Skeletal muscle tissue (tissue), 4 donors: ENCODE measurements around the gene CCNQ. TPM values are rescaled to one million over a fixed set of nuclear protein-coding genes. Genes with fewer than 3 reads are reported as not detected.
A peak's percentile ranks its signal among the peaks of the same experiment; 100 is the strongest.

ENCODE experiments used
- H3K27ac ChIP-seq: one replicate; pipeline ENCODE4 v1.7.0; 2013; ENCODE audit warnings: mild to moderate bottlenecking, low read depth, low read length, inconsistent platforms
- H3K27me3 ChIP-seq, 3 donors: one replicate each; pipeline ENCODE4 v1.7.0; 2013; ENCODE audit warnings: low read length in 3 of 3; ENCODE audit not compliant: control insufficient read depth in 3 of 3, insufficient read depth in 3 of 3
- H3K36me3 ChIP-seq, 3 donors: one replicate each; pipeline ENCODE4 v1.7.0; 2013; ENCODE audit warnings: low read length in 3 of 3; ENCODE audit not compliant: control insufficient read depth in 3 of 3, insufficient read depth in 3 of 3
- H3K4me1 ChIP-seq, 3 donors: one replicate each; pipeline ENCODE4 v1.7.0; 2013; ENCODE audit warnings: low read length in 3 of 3, mild to moderate bottlenecking in 3 of 3; ENCODE audit not compliant: control insufficient read depth in 3 of 3, insufficient read depth in 3 of 3
- H3K4me3 ChIP-seq, 3 donors: one replicate each; pipeline ENCODE4 v1.7.0; 2013; ENCODE audit warnings: low read length in 3 of 3
- H3K9ac ChIP-seq, 3 donors: one replicate each; pipeline ENCODE4 v1.7.0; 2013; ENCODE audit warnings: low read length in 3 of 3, mild to moderate bottlenecking in 3 of 3, moderate library complexity in 2 of 3, low read depth in 1 of 3
- H3K9me3 ChIP-seq, 3 donors: one replicate each; pipeline ENCODE4 v1.7.0; 2013; ENCODE audit warnings: low read length in 3 of 3; ENCODE audit not compliant: control insufficient read depth in 3 of 3
- total RNA-seq: library from RNA; depleted of rRNA; stranded (reverse); fragments of >200 nt; gene quantifications from one replicate; pipeline ENCODE4 v1.2.3, GENCODE V29; 2014
- donor health status: Osteomylitis.

The CCNQ gene
- 13.0 TPM for total RNA-seq

DNA sequence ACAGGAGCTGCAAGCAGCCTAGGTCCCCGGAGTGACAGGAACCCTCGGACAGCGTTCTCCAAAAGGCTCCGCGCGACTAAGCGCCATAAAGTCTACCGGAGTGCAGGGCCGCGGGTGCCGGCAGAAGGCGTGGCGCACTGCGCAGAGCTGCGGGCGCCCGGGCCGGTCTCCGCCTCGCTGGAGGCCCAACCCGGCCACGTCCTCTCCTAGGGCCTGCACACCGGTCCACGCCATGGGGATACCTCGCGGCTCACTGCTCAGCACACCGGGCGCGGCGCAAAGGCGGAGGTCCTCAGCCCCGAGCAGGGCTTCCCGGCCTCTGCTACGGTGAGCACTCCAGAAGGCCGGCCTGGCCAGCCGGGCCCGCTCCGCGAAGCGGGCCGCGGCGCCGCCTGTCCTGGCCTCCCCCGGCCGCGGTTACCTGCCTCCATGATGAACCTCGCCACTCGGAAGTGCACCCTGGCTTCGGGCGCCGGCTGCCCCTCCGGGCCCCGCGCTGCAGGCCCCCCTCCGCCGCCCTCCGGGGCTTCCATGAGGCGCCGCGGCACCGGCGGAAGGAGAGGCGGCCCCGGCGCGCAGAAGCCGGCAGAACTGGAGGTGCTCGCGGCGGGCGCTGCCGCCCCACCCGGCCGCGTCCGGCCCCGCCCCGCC lies at the start of gene CCNQ:
Gene CCNQ, minus strand, starts transcription at position 599 of the 651 bp plus-strand sequence. Its CDS starts 66 bp downstream, at position 533.
- peak within 1 kb of the TSS; percentile 61 to 76 (median 69) for H3K9ac ChIP-seq

DNA sequence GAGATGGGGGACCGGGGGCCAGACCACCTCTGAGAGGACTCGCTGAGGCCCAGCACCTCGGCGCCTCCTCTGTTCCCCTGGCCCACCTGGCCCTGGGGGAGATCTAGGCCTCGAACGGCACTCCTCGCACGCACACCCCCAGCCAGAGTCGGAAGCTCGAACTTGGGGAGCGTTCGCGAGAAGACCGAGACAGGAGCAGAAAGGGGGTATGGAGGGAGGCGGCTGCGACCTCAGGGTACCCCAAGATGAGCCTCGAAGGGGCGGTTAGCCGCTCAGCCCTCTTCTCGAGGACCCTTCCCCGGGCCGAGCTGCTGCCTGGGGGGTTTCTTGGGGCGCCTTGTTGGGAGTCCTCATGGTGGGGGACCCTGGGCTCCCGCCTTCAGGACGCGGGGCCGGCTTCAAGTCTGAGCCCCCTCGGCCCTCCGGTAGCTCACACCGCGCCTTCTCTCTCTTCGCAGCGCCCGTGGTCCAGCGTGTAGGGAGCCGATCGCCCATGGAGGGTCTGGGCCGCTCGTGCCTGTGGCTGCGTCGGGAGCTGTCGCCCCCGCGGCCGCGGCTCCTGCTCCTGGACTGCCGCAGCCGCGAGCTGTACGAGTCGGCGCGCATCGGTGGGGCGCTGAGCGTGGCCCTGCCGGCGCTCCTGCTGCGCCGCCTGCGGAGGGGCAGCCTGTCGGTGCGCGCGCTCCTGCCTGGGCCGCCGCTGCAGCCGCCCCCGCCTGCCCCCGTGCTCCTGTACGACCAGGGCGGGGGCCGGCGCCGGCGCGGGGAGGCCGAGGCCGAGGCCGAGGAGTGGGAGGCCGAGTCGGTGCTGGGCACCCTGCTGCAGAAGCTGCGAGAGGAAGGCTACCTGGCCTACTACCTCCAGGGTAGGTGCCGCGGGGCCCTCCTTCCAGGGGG lies 48.8 kb upstream of the CCNQ start:
- peaks cover 0 to 10% (median 5%) of the 10 kb centered on the region in 3 donors for H3K4me1 ChIP-seq
- no peak overlapping the region for H3K27ac ChIP-seq
- H3K9me3 ChIP-seq: no peaks in the 10 kb centered on the region
- no peak overlapping the region for H3K9ac ChIP-seq
- no peaks in the 10 kb centered on the region for H3K36me3 ChIP-seq
- peaks cover 42 to 50% (median 45%) of the 10 kb centered on the region in 3 donors for H3K27me3 ChIP-seq
- no peak overlapping the region for H3K4me3 ChIP-seq

More for the DNA sequence above, at the start of gene CCNQ:
- H3K36me3 ChIP-seq: peaks cover 0 to 5% (median 4%) of the 10 kb centered on the region in 3 donors
- H3K9me3 ChIP-seq: no peaks in the 10 kb centered on the region
- no peak within 1 kb of the TSS for H3K27ac ChIP-seq
- H3K4me1 ChIP-seq: peaks cover 8 to 20% (median 12%) of the 10 kb centered on the region in 3 donors
- H3K27me3 ChIP-seq: no peaks in the 10 kb centered on the region
- H3K4me3 ChIP-seq: peak within 1 kb of the TSS; percentile 72 to 74 (median 73)

DNA sequence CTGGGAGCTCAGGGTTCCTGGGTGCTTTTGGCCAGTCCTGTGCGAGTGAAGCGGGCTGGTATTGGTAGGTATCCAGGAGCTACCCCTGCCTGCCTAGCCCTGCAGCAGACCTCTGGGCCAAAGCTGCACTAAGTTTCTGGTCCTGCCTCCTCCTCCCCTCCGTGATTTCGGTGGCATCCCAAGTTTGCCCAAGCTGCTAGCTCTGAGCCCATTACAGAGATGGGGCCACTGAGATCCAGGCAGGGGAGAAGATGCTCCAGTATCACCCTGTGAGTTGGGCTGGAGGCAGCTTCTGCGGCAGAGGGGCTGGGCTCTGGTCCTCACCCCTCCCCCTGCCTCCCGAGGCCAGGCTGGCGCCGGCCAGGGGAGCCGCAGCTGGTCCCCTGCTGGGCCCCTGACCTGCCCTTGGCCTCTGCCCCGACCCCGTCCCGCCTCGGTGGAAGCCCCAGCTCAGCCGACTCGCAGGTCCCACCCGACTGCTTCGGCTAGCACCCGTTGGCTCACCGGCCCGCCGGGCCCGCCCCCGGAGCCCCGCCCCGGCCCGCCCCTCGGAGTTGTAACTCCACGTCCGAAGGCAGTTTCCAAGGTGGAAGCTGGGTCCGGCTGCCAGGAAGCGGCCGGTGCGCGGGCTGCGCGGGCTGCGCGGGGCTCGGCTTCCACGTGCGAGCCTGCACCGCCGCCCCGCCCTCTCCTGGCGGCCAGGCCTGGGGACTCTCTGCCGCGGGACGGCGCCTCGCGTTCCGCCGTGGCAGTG lies 47.9 kb upstream of the CCNQ start, which contains the start of gene DUSP9:
Gene DUSP9, plus strand, starts transcription at position 584 of the 754 bp plus-strand sequence. CDS start 751 bp downstream, outside the sequence.
- Histone ChIP-seq H3K4me3 (no peak within 1 kb of the TSS), H3K9ac (no peak within 1 kb of the TSS), H3K27ac (no peak within 1 kb of the TSS), H3K4me1 (peaks cover 0 to 11% (median 5%) of the 10 kb centered on the region in 3 donors), H3K9me3 (no peaks in the 10 kb centered on the region), H3K36me3 (no peaks in the 10 kb centered on the region), H3K27me3 (peaks cover 45 to 53% (median 49%) of the 10 kb centered on the region in 3 donors)

DNA sequence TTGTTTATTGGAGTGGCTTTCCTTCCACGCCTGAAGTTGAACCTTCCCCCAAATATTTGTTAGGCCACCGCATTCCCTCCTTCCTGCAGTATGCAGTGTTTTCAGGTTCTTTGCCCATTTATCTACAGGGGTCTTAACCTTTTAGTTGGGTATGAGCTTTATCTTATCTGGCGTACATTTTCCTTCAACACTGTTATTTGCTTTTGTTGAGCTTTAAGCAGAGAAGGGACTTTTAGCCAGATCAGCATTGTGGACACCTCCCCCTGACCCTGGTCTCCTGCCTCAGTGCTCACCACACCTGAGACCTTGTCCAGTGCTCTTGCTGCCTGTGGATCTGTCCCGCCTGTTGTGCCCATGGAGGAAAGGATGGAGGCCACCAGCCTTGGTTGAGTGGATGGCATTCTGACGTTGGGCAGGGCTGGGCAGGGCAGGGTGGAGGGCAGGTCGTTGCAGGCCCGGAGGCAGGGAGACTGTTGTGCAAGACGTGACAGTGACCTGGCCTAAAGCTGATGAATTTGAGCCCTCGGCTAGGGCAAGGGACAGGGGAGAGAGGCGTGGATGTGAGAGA lies 47.1 kb upstream of the CCNQ start:
- peaks cover 0 to 11% (median 5%) of the 10 kb centered on the region in 3 donors for H3K4me1 ChIP-seq
- no peak overlapping the region for H3K27ac ChIP-seq
- H3K27me3 ChIP-seq: peaks cover 51 to 61% (median 57%) of the 10 kb centered on the region in 3 donors
- no peak overlapping the region for H3K4me3 ChIP-seq
- H3K36me3 ChIP-seq: no peaks in the 10 kb centered on the region
- no peak overlapping the region for H3K9ac ChIP-seq
- no peaks in the 10 kb centered on the region for H3K9me3 ChIP-seq

DNA sequence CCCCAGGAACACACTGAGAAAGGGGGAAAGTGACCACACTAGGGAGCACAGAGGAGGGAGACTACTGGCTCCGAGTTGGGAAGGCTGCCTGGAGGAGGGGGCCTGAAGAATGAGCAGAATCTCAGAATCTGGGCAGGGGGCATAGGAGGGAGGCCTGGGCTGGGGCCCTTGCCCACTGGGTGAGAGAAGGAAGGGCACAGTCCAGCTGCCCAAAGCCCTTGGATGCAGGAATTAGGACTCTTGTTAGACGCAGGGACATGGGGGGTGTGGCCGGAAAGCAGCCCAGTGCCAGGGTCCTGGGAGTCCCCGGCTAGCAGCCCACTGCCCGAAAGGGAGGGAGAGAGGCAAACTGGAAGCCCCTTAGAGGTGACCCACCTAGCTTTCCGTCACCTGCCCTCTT lies 46.2 kb upstream of the CCNQ start:
- H3K4me3 ChIP-seq: no peak overlapping the region
- no peak overlapping the region for H3K27ac ChIP-seq
- no peaks in the 10 kb centered on the region for H3K36me3 ChIP-seq
- H3K9me3 ChIP-seq: no peaks in the 10 kb centered on the region
- H3K27me3 ChIP-seq: peaks cover 51 to 68% (median 59%) of the 10 kb centered on the region in 3 donors
- H3K4me1 ChIP-seq: peaks cover 0 to 11% (median 5%) of the 10 kb centered on the region in 3 donors
- no peak overlapping the region for H3K9ac ChIP-seq

DNA sequence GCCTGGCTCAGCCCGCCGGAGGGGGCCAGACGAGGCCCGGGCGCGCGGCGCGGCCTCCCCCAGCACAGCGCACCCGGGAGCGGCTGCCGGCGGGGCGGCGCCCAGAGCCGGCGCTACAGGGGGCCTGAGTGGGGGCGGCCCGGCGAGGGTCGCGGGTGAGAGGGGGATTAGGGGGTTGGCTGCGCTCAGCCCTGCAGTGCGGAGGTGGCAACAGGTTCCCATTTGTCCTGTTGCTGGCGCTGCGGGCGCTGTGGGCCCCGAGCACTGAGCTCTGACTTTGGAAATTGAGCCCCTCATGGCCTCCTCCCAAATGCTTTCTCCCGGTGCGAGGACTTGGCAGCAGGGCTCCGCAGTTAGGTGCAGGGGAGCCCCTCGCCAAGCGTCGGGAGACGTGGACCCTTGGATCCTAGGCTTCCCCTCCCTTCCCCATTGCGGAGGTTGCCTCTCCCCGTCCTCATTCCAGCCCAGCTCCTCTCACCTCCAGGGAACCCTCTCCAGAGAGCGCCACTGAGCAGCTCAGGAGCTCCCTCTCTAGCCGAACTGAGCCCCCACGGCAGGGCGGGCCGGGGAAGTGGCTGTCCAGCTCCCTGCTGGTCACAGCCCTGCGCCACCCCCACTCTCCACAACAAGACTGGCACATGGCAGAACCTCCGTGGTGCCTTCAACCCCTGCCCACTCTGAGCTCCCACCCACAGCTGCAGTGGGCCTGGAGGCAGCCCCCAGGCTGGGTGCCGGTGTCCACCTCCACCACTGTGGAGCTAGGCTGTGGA lies 45.6 kb upstream of the CCNQ start:
- Histone ChIP-seq H3K4me1 (peaks cover 0 to 11% (median 5%) of the 10 kb centered on the region in 3 donors), H3K27me3 (peaks cover 51 to 69% (median 59%) of the 10 kb centered on the region in 3 donors), H3K9me3 (no peaks in the 10 kb centered on the region), H3K9ac (no peak overlapping the region), H3K36me3 (no peaks in the 10 kb centered on the region), H3K4me3 (no peak overlapping the region), H3K27ac (no peak overlapping the region)

DNA sequence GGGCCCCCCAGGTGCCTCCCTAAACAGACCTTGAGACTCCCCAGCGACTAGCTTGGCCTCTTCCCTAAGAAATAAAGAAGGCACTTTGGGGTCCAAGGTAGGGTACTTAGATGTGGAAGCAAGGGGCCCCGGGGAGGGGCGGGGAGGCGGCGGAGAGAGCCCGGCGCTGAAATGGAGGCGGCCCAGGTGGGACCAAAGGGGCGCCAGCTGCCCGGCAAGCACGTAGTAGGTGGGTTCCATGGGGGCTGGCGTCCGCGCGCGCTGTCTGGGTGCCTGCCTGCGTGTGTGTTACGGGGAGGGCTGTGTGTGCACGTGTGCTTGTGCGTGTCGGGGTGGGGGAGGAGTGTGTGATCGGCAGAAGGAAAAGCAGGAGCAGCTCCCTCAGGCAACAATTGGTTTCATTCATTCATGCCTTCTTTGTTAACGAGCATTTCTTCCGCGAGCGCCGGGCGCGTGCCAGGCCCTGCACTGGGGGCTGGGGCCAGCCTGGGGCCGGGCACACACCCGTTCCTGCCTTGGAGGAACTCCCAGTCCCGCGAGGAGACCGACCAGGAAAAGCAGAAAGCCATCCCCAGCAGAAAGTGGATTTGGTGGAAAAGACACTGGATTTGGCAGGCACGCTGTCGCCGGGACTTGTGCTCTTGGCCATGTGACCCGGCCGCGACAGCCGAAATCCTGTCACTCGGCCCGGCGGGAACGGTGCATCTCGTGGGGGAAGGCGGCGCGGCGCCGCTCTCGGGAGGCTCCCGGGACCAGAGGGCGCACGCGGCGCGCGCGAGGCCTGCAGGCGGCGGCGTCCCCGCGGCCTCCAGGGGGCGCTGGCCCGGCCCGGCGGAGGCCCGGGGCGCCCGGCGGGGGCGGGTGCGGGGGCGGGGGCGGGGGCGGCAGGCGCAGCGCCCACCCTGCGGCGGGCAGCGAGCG lies 44.8 kb upstream of the CCNQ start:
- Histone ChIP-seq H3K9me3 (no peaks in the 10 kb centered on the region), H3K4me1 (peaks cover 0 to 11% (median 5%) of the 10 kb centered on the region in 3 donors), H3K9ac (peak overlapping the region in 1 of 3 donors; percentile 25), H3K4me3 (peak overlapping the region in 1 of 3 donors; percentile 32), H3K27ac (no peak overlapping the region), H3K27me3 (peaks cover 47 to 64% (median 56%) of the 10 kb centered on the region in 3 donors), H3K36me3 (no peaks in the 10 kb centered on the region)

DNA sequence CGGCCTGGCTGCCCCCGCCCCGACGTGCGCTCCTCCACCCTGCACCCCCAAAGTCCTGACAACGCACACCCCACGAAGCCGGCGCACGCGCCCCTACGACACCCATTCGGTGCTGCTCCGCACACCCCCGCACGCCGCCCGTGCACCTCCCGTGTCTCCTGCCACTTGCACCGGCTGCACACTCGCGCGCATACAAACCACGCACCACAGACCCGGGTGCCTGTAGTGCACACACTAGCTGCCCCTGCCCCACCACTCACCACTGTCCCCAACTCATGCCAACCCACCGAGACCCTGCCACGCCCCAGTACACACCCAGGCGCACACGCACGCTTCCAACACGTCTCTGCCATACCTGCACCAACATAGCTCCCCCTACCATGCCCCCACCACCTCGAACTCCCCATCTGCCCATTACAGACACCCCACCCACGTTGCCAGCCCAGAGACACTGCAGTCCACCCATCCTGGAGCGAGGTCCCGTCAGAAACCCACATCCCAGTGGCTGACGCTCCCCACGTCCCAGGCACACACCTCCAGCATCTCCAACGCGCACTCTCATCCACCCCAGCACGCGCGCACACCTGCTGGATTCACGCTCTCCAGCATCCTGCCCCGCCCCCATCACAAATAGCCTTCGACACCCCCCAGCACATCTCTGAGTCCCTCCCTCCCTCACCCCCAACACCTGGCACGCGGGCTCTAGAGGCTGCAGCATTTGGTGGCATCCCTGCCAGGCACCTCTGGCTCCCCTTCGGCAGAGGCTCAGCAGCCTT lies 43.9 kb upstream of the CCNQ start:
- no peaks in the 10 kb centered on the region for H3K9me3 ChIP-seq
- no peaks in the 10 kb centered on the region for H3K36me3 ChIP-seq
- H3K4me1 ChIP-seq: peaks cover 0 to 11% (median 5%) of the 10 kb centered on the region in 3 donors
- H3K27ac ChIP-seq: no peak overlapping the region
- no peak overlapping the region for H3K9ac ChIP-seq
- H3K27me3 ChIP-seq: peaks cover 39 to 57% (median 48%) of the 10 kb centered on the region in 3 donors
- no peak overlapping the region for H3K4me3 ChIP-seq
